VCaP (cell line): ENCODE results near the gene HELT.
"Not testable (repeated sequence)": the region's sequence is repeated elsewhere in the genome, so short reads cannot be mapped to it uniquely, and the experiment has no call there.

Experiments
- H3K27ac ChIP-seq: fragments of 450-650 bp; 2 replicates; pipeline ENCODE4 v1.5.1; 2017
- TF ChIP-seq, protein P1 (sequence below): fragments of 450-650 bp; conservative IDR thresholded peaks from 2 replicates; pipeline ENCODE4 v1.5.1; 2017; ENCODE audit warnings: mild to moderate bottlenecking, moderate library complexity

HELT gene

DNA sequence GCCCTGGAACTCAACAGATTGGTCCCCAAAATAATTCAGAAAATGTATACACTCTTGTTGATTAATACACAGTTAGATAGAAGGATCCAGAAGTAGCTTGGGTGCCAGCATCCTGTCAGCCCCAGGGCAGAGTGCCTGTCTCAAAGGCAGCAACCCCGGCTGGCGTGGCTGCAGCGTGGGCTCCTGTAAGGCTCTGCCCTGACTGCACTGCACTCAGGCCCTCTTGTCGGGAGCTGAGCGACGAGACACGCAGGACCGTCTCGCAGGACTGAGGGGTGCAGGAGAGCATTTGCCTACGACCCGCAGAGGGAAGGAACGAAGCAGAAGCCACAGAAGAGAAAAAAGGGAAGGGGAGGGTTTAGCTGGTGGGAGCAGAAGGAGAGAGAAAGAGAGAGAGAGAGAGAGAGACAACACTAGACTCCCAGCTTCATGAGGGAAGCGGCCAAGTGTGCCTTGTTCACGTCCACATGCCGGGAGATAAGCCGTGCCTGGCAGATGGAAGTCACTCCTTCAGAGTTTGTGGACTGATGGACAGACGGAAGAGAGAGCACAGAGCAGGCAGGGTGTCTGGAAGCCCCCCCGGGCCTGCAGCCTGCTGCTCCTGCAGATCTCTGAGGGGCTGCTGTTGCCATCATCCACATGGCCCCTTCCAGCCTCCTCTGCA lies 38.7 kb upstream of the HELT start:
- TF ChIP-seq, protein P1, sequence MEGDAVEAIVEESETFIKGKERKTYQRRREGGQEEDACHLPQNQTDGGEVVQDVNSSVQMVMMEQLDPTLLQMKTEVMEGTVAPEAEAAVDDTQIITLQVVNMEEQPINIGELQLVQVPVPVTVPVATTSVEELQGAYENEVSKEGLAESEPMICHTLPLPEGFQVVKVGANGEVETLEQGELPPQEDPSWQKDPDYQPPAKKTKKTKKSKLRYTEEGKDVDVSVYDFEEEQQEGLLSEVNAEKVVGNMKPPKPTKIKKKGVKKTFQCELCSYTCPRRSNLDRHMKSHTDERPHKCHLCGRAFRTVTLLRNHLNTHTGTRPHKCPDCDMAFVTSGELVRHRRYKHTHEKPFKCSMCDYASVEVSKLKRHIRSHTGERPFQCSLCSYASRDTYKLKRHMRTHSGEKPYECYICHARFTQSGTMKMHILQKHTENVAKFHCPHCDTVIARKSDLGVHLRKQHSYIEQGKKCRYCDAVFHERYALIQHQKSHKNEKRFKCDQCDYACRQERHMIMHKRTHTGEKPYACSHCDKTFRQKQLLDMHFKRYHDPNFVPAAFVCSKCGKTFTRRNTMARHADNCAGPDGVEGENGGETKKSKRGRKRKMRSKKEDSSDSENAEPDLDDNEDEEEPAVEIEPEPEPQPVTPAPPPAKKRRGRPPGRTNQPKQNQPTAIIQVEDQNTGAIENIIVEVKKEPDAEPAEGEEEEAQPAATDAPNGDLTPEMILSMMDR = no peak
- H3K27ac ChIP-seq = no peak overlapping the region

DNA sequence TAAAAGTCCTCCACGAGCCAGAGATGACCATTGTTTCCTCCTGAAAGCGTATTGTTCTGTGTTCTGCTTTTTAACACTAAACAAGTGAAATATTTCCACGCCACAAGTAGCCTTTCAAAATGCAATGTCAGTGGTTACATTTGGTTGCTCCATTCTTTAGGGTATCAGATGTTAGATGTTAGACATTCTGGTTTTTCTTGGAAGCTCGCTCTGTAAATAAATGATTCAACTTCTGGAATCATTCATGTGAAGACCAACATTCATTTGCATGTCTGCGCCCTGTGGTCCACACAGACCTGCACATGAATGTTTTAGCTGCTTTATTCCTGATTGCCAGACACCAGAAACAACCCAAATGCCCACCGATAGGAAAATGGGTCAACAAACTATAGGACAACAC lies 38.0 kb upstream of the HELT start:
- TF ChIP-seq, protein P1 = no peak

DNA sequence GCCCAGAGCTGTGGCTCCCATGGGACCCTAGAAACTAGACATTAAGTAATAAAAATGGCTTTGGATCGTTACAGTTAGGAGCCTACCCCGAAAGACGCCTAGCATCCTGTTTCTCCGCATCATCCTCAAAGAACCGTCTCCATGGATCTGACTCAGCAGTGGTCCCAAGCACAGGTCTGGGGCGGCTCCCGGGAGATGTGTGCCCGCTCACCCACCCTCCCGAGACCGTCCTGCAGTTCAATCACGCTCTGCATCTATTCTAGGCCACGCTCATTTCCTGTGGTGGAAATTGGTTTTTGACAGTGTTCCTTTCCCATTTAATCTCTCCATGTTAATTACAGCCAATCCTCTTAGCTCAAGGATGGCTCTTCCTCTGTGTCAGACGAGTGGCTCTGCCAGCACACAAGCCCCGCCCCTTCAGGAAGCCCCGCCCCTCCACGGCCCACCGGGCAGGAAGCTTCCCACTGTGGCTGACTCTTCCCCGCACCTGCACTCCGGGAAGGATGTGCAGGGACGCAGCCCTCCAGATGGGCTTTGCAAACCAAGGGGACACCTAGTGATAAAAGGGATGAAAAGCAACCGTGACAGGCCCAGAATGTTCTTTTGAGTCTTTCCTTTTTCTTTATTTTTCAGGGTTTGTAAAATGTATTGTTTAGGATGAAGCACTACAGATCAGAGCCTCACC lies 34.5 kb upstream of the HELT start:
- peak overlapping the region; percentile 54 for H3K27ac ChIP-seq
- TF ChIP-seq, protein P1 = peak; percentile 85

More for the DNA sequence above, 38.0 kb upstream of the HELT start:
- no peak overlapping the region for H3K27ac ChIP-seq

DNA sequence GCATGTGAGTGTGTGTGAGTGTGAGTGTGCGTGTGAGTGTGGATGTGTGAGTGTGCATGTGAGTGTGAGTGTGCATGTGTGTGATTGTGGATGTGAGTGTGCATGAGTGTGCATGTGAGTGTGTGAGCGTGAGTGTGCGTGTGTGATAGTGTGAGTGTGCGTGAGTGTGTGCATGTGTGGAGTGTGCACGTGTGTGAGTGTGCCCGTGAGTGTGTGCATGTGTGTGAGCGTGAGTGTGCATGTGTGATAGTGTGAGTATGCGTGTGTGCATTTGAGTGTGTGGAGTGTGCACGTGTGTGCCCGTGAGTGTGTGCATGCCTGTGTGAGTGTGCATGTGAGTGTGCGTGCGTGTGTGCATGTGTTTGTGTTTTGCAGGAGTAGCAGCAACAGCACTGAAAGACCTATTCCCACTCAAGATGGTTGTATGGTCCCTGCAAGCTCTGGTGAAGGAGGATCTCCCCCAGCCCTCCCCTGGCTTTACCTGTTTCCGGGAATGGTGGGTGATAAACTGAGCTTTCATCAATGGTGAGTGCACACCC lies 30.7 kb upstream of the HELT start:
- H3K27ac ChIP-seq = no peak overlapping the region
- TF ChIP-seq, protein P1 = no peak

DNA sequence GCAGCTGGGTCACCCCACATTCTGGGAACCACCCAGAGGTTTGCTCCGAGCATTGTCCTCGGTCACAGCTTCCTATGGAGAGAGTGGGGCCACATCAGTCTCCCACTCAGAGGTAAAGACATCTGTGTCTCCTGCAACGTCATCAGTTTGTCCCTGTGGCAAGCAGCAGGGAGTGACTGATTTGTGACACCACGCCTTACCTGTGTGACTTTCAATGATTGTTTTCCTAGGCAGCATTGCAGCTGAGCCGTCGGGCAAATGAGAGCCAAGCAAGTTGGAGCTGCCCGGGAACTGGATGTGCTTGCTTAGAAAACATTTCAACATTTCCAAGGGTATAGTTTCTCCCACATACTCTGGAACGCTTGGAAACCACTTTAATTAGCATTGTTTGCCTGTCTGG lies 29.7 kb upstream of the HELT start:
- no peak overlapping the region; the same call in 1 of the 2 replicates for H3K27ac ChIP-seq
- TF ChIP-seq, protein P1 = no peak

DNA sequence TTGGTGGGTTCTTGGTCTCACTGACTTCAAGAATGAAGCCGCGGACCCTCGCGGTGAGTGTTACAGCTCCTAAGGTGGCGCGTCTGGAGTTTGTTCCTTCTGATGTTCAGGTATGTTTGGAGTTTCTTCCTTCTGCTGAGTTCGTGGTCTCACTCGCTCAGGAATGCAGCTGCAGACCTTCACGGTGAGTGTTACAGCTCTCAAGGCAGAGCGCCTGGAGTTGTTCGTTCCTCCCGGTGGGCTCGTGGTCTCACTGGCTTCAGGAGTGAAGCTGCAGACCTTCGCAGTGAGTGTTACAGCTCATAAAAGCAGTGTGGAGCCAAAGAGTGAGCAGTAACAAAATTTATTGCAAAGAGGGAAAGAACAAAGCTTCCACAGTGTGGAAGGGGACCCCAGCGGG lies 29.0 kb upstream of the HELT start:
- not testable (repeated sequence) for H3K27ac ChIP-seq

DNA sequence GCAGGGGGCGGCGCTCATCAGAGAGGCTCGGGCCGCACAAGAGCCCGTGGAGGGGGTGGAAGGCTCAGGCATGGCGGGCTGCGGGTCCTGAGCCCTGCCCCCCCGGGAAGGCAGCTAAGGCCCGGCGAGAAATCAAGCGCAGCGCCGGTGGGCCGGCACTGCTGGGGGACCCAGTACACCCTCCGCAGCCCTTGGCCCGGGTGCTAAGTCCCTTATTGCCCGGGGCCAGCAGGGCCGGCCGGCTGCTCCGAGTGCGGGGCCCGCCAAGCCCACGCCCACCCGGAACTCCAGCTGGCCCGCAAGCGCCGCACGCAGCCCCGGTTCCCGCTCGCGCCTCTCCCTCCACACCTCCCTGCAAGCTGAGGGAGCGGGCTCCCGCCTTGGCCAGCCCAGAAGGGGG lies 28.2 kb upstream of the HELT start:
- not testable (repeated sequence) for H3K27ac ChIP-seq

DNA sequence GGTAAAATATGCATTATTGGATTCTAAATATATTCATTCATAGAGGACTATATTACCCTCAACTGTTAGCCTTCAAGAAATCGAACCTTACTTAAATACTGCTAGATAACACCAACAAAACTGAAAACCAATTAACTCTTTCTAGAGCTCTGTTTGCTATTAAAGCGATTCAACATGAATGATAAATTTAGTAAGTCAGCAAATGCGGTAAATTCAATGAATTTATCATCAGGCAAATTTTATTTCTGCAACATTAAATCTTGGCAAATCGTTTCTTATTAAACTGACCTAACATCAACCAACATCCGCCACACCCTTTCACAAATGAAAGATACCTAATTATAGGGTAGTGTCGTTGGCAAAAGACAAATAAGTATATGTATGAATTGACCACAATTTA lies 26.4 kb upstream of the HELT start:
- TF ChIP-seq, protein P1 = no peak
- no peak overlapping the region for H3K27ac ChIP-seq
